Activated T-cell treated with anti-CD3 and anti-CD28 coated beads for 4 hours (primary cell): Measurements from ENCODE around the gene DLD.
"Not testable (repeated sequence)": the region's sequence is repeated elsewhere in the genome, so short reads cannot be mapped to it uniquely, and the experiment has no call there.

Experiments used
- DNase-seq: peaks from one replicate; pipeline ENCODE4 v3.0.0-alpha.2; 2020

Gene DLD

DNA sequence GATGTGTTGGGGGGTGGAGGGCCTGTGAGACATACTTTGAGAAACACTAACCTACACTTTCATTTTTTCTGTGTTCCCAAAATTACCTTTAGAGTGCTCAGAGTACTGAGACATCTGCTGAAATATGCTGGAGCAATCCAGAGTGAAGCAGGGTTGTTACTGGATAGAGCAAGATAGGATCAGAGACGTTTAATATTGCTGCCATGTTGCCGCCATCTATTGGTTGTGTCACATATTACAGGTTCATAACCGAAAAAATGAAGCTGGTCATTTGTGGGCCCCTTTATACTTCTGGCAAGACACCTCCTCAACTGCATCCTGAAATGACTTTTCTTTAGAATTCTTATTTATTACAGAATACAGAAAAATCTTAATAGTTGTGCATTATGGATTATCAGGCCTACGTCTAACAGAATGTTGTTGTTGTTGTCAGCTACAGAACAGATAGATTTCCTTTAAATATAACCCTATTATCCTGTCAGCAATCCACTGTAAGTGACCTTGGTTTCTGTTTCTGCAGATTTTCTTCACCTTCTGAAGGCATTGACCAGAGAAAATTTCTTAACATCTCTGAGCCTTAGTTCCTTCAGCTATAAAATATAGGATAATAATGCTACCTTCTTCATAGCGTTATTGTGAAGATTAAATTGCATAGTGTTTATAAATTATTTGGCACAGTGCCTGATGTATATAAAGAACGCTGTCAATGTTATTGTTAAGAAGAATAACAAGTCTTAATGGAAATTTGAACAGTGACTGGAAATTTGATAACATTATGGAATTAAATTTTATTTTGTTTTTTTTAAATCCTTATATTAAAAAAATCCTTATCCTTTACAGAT lies 16.2 kb upstream of the DLD start:
- DNase-seq = peak; percentile 13

DNA sequence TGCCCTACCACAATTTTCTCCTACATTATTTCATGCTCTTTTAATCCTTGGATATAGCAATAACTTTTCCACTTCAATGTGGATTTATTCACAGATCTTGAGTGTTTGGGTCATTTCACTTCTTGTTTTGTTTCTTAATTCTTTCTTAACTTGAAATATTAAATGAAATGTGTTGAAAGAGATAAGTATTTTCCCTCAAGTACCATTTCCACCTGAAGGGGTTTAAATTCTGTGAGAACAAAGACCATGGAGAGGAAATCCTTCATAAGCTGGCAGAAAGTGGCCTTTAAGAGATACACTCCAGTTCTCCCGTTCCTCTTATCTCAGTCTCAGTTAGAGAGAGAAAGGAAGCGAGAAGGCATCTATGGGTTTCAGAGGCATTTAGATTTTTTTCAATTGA lies 14.1 kb upstream of the DLD start:
- DNase-seq = no peak

DNA sequence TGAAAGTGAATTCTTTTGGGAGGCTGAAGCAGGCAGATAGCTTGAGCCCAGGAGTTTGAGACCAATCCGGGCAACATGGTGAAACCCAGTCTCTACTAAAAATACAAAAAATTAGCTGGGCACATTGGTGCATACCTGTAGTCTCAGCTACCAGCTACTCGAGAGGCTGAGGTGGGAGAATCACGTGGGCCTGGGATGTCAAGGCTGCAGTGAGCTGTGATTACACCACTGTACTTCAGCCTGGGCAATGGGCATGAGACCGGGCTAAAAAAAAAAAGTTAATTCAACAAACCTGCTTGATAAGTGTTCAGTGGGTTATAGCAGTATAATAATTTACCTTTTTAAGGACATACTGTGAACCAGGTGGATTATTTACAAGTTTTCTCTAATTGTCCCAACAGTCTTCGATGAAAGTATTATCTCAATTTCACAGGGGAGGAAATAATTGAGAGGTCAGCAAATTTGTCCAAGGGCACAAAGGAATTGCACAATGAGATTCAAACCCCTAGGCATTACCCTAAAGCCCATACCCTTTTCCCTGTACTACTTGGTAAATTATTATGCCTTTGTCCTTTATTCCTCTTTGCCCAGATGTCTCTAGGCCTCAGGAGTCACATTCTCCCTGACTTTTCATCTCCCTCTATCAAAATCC lies 13.1 kb upstream of the DLD start:
- DNase-seq = no peak

DNA sequence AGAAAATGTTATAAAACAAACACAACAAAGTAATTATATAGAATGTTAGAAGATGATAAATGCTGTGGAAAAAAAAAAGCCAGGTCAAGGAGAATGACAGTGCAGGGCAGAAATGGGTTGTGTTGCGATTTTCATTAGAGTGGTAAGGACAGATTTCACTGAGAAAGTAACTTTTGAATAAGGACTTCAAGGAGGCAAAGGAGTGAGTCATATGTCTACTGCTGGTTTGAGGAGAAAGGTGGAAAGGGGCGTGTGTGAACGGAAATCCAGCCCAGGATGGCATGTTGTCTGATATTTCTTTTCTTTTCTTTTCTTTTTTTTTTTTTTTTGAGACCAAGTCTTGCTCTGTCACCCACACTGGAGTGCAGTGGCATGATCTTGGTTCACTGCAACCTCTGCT lies 12.3 kb upstream of the DLD start:
- DNase-seq = no peak

DNA sequence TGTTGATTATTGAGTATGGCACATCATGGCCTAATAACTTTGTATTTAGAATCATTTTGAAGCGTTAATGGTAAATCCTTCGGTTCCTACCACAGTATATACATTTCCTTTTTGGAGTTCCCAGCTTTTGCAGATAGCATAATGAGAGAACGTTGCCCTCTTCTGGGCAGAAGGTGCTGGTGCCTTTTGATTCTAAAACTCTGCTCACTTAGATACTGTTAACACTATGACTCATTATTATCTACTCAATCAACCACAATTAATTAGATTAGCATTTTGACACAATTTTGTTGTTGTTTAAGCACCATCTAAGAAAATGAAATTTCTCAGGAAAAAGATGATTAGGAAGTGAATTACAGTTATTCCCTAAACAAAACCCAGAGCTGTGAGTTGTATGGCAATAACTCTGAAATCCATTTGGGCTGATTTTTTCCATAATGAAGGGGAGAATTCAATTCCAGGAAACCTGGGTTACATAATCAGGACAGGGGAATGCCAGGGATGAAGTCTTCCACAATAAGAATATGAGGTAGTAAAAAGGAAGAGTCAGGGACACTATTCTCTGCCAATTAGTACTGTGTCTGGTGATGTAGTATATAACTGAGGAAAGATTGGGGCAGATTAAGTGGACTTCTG lies 11.5 kb upstream of the DLD start:
- DNase-seq = peak; percentile 15

DNA sequence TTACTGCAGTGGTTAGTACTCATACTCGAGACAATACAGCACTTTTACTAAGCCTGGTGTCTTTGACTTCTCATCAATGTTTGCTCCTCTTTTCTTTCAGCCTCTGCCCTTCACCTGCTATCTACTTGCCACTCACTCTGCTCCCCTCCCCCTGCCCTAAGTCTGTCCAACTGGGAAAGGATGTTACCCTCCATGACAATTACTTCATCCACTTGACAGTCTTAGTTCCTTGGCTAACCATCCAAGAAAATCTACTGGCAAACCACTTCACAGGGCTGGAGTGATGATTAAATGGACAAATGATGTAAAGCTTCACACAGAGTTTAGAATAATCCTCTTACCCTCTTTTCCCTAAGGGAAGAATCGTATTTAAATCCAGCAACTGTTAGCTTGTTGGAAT lies 8.2 kb upstream of the DLD start:
- no peak for DNase-seq

DNA sequence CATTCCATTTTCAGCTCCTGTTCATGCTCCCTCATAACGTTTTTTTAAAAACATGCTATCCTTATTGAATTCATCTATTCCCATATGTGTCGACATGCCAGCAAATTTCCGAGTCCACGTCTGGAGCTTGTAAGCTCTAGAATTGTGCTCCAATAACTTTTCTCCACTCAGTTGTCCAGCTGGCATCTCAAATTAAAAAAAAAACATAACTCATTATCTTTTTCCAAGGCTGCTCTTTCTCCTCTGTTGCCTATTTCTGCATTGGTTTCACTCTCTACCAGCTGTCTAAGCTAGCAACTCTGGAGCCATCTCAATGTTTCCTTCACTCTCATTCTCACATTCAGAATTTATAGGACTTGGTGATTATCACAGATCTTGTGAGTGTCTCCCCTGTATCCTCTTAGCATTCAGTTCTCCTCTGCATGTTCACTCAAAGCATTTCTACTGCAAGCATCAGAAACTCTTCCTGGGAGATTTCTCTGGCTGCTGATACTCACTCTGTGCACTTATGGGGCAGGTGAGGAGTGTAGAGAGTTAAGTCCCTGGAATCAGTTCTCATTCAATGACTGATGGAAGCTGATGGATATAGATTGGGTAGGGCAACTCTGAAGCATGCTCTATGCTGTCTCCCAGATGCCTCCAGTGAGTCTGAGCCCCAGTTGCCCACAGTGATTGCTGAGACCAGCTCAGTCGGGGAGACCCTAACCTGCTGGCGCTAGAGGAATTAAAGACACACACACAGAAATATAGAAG lies 6.7 kb upstream of the DLD start:
- DNase-seq = no peak

DNA sequence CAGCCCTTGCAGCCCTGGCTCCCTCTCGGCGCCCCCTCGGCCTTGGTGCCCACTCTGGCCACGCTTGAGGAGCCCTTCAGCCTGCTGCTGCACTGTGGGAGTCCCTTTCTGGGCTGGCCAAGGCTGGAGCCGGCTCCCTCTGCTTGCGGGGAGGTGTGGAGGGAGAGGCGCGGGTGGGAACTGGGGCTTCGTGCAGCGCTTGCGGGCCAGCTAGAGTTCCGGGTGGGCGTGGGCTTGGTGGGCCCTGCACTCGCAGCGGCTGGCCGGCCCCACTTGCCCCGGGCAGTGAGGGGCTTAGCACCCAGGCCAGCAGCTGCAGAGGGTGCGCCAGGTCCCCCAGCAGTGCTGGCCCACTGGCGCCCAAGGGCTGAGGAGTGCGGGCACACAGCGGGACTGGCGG lies 3.2 kb upstream of the DLD start:
- not testable (repeated sequence) for DNase-seq

DNA sequence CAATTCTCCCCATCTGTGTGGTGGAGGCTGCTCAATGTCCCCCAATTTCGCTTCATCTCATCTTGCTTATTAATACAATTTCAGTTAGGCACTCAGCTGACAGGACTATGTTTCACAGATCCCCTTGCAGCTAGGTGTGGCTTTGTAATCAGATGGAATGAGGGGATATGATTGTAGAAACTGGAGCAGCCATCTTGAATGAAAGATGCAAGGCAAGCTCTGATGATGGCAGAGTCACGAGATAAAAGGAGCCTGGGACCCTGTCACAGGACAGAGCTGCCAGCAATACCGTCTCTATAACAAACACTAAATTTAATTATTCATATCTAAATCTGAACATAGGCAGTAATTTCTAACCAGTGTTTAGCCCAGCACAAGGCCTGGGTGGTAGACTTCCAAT lies 991 bp upstream of the DLD start:
- no peak for DNase-seq

DNA sequence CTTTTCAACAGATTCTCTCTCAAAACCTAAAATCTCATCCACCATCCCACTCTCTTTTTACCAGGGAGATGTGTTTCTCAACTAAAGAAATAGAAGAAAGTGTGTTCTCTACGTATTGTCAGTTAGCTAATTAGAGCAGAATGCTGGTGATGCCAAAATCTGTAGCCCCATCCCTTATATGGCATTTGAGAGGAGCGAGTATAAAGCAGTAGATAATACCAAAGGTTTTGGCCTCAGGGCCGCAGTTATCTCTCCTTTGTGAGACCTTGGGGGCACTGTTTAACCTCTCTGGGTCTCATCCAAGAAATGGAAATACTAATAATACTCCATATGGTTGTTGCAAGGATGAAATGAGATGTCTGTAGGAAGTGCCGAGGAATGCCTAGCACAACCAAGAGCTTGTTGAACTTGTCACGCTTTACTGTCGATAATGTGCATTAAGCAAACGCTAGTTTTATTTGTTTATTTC lies 456 bp upstream of the DLD start:
- no peak for DNase-seq

DNA sequence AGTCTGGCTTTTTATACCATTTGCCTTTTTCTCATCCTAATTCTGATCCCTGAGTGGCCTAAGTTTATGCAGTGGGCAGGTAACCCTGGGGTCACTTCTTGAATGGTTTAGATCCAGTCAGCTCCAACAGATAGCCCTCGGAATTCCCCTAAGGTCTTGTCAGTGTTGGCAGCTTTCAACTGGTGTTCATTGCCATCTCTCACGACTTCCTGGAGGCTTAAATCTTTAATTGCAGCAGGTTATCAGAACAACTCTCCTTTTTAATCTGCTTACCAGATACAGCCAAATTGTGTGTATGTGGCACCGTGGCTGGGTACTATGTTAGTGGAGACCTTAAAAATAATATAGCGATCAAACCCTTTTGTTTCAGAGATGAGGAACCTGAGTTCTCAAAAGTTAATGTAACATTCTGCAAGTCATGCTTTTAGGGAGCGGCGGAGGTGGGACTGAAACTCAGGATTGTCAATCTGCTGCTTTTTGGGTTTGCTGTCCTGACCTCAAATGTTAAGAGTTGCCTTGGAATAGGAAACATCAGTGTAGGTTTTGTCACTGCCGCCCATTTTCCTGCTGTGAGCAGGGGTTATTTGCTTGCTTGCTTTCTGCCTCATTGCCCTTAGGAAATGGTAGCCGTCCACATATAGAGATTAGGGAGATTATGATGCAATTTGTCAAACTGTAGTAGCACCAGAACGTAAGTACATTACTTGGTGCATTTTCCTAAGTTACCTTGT lies 818 bp downstream of the DLD start:
- no peak for DNase-seq

DNA sequence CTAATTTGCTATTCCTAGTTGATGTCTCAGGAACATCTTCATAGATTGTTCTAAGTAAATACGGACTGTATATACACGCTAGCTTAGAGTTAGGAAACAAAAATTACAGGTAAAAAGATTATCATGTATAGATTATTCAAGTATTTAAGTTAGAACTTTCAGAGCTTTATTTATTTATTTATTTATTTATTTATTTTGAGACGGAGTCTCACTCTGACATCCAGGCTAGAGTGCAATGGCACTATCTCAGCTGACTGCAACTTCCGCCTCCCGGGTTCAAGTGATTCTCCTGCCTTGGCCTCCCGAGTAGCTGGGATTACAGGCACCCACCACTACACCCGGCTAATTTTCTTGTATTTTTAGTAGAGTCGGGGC lies 1.4 kb downstream of the DLD start:
- not testable (repeated sequence) for DNase-seq

DNA sequence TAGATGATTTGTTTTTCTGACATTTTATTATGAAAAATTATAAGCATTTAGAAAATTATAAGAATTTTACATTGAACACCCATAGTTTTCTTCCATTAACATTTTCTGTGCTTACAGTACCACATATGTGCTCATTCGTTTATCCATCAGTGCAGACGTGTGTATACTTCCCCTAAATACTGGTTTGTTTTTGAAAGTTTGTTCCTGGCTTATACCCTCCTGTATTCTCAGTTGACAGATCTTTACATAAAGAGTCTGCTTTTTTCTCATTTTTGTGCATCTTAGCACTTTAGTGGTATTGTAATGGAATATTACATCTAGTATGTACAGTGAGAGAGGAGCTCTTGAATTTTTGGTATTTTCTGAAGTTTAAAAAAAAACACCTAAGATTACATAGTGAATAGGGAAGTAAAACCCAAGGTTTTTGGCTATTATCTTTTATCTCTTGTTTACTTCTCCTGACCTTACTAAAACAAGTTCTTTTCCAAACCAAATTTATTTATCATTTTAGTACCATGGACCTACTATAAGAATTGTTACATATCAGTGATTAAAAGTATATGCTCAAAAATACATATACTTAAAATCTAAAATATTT lies 8.1 kb downstream of the DLD start:
- DNase-seq = no peak

DNA sequence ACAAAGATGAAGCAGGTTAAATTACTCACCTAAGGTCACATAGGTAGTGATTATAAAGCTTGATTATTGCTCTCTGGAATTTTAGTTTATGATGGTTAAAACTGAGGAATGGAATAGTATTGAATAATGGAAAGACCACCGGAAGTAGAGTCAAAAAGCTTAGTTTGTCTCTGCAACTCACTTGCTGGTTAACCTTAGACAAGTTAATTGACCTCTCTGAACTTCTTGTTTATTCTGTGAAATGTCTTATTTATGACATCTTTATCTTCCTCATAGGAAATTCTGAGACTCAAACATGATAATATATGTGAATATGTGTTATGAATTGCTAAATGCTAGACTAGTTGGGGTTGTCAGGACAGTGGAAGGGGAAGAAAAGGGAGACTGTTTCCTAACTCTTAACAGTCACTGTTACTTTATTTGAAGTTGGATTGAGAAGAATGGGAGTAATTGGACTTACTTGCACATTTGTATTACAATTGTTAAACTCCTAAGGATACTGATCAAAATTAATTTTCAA lies 9.6 kb downstream of the DLD start:
- DNase-seq = no peak

DNA sequence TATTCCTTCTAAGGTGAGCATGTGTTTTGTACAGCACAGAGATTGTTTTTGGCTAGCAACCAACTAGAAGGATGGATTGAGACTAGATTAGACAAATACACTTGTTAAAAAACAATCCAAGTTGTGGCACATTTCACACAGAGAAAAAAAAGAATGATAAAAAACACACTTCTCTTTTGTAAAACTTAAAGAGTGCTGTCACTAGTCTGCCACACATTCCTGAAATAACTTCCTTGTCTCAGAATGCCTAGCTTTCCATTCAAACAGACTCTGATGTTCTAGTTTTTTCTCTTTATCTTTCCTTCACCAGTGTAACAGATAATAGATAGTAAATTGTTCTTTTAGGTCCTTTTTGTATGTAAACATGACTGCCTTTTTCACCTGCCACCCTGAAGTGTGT lies 11.4 kb downstream of the DLD start:
- no peak for DNase-seq

DNA sequence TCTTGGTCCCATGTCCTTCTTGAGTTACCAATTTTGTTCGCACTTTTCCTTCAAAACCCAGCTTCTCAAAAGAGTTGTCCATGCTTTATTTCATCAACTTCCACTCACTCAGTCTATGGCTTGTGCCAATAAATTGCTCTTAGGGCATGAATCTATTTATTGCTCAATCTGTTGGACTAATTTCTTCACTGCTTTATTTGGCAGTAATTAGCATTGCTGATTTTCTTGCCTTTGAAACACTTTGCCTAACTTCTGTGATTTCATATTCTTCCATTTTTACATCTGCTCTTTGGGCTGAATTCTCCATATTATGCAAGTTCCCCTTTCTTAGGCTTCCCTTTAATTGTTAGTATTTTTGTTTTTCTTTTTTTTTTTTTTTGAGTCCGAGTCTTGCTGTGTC lies 16.8 kb downstream of the DLD start:
- DNase-seq = no peak

DNA sequence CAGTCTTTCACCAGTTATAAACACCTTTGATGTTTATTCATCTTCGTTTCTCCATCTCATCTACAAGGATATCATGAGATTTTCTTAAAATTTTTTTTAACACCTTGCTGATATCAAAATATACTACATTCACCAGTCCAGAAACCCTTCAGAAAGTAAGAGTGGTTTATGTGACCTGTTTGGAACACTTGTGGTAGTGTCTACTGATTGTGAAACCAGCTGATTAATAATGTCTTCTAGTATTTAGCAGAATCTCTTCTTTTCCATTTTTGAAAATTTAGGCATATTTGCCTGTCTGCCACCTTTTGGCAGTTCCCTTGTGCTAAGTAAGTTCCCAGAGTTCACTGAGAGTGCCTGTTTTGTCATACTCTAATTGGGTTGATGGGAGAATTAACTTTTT lies 18.5 kb downstream of the DLD start:
- no peak for DNase-seq

DNA sequence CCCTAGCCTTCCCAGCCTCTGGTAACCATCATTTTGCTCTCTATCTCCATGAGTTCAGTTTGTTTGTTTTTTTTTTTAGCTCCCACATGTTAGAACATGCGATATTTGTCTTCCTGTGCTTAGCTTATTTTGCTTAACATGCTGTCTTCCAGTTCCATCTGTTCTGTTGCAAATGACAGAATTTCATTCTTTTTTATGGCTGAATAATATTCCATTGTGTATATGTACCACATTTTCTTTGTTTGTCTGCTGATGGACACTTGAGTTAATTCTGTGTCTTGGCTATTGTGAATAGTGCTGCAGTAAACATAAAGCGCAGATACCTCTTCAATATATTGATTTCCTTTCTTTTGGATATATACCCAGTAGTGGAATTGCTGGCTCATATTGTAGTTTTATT lies 21.0 kb downstream of the DLD start:
- no peak for DNase-seq

DNA sequence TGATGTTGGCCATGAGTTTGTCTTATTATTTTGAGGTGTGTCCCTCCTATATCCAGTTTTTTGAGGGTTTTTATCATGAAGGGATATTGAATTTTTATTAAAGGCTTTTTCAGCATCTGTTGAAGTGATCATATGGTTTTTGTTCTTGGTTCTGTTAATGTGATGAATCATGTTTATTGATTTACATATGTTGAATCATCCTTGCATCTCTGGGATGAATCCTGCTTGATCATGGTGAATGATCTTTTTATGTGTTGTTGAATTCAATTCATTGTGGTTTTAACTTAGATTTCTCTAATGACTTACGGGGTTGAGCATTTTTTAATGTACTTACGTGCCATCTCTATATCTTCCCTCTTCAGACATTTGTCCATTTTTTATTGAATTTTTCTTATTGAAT lies 22.9 kb downstream of the DLD start:
- DNase-seq = no peak

DNA sequence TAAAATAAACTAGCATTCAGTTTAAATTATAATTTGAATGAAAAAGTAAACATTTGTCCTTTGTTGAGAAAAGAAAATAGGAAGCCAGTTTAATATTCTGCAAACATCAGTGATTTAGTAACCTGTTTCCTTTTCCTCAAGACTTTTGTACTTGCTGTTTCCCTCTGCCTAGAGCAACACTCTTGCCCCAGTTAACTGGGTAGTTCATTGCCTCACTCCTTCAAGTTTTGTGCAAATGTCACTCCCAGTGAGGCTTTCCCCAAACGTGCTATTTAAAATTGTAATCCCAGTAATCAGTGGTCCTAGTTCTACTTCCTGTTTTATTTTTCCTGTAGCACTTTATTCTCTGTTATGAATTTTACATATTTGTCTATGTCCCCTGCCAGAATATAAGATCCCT lies 23.8 kb downstream of the DLD start:
- no peak for DNase-seq

DNA sequence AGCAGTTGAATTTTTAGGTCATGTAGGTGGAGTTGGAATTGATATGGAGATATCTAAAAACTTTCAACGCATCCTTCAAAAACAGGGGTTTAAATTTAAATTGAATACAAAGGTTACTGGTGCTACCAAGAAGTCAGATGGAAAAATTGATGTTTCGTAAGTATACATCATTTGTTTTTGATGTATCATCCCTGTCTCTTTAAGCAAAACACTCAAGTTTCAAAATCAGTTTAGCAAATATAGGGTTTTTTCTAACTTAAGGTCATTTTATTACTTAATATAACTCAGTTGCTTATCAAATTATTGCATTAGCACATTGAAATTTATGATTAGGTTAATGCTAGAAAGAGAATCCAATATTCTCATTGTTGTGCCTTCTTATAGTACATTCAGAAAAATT lies 24.6 kb downstream of the DLD start:
- DNase-seq = no peak
